Breast epithelium (tissue), 4 donors: ENCODE data around the gene TYW3. TPM values are rescaled to one million over a fixed set of nuclear protein-coding genes. Genes with fewer than 3 reads are reported as not detected.

Experiments
- DNase-seq, 2 donors: peaks; one replicate each; pipeline ENCODE4 v3.0.0-alpha.2; 2019; ENCODE audit warnings: low spot score in 2 of 2
- H3K27ac ChIP-seq, 2 donors: fragments of 200-600 bp; sonication (generic) in 1 of 2; one replicate each; pipeline ENCODE4 v1.5.1; 2016 to 2019; ENCODE audit warnings: mild to moderate bottlenecking in 1 of 2
- H3K27me3 ChIP-seq, 2 donors: fragments of 200-600 bp; sonication (generic) in 1 of 2; one replicate each; pipeline versions ENCODE4 v1.5.1 to v1.6.0; 2017 to 2019; ENCODE audit warnings: control low read depth in 1 of 2, mild to moderate bottlenecking in 1 of 2
- H3K36me3 ChIP-seq: fragments of 200-600 bp; one replicate; pipeline ENCODE4 v1.5.1; 2019
- H3K4me1 ChIP-seq, 2 donors: fragments of 200-600 bp; sonication (generic); one replicate each; pipeline ENCODE4 v1.5.1; 2016 to 2019; ENCODE audit warnings: control low read depth in 1 of 2
- H3K4me3 ChIP-seq, 3 donors: fragments of 200-600 bp; sonication (generic); 1 replicate in 2 of 3; 2 replicates in 1 of 3; pipeline ENCODE4 v1.5.1; 2016 to 2019; ENCODE audit warnings: mild to moderate bottlenecking in 3 of 3, moderate library complexity in 2 of 3
- H3K9me3 ChIP-seq, 2 donors: fragments of 200-600 bp; sonication (generic) in 1 of 2; one replicate each; pipeline ENCODE4 v1.5.1; 2016 to 2019; ENCODE audit warnings: control low read depth in 1 of 2
- CTCF ChIP-seq, 3 donors: fragments of 450-650 bp; IDR thresholded peaks; one replicate each; pipeline ENCODE4 v1.5.1; 2016 to 2017; ENCODE audit warnings: antibody characterized with exemption in 3 of 3, mild to moderate bottlenecking in 3 of 3, moderate library complexity in 3 of 3
- POLR2A ChIP-seq: fragments of 450-650 bp; IDR thresholded peaks from one replicate; pipeline ENCODE4 v1.6.1; 2016; ENCODE audit warnings: antibody characterized with exemption, mild to moderate bottlenecking, moderate library complexity
- POLR2AphosphoS5 ChIP-seq, 3 donors: sonication (generic); formaldehyde crosslinking; IDR thresholded peaks; one replicate each; pipeline ENCODE4 v1.6.1; 2017; ENCODE audit warnings: antibody characterized with exemption in 3 of 3
- intact Hi-C: fragments of 100-400 bp; cut with DNase I; formaldehyde crosslinking; loops from one replicate; pipeline ENCODE4 v1.15.1; 2023; ENCODE audit warnings: low total_unique reads
- total RNA-seq, 3 donors: library from RNA; depleted of rRNA; stranded (reverse); fragments of >200 nt; gene quantifications; one replicate each; pipeline ENCODE4 v1.1.0, GENCODE V29; 2016

Gene TYW3
- total RNA-seq, 3 donors from 2014 or later, result 15.5 to 17.9 (median 16.1) TPM

DNA sequence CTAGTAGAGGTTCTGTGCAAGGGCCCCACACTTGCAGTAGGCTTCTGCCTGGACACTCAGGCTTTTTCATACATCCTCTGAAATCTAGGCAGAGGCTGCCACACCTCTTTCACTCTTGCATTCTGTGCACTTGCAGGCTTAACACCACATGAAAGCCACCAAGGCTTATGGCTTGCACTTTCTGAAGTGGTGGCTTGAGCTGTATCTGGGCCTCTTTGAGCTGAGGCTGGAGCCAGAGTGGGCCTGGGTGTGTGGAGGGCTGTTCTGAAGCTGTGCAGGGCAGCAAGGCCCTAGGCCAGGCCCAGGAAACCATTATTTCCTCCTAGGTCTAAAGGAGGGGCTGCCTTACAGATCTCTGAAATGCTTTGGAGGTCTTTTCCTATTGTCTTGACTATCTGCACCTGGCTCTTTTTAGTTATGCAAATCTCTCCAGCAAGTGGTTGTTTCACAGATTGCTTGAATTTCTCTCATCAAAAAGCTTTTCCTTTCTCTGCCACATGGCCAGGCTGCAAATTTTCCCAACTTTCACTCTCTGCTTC lies 66.2 kb downstream of the TYW3 start:
- H3K27me3 ChIP-seq, result no peaks in the 10 kb centered on the region
- no peaks in the 10 kb centered on the region for H3K4me1 ChIP-seq
- no peak overlapping the region for H3K27ac ChIP-seq
- DNase-seq, result no peak
- no peaks in the 10 kb centered on the region for H3K36me3 ChIP-seq
- H3K9me3 ChIP-seq, result no peaks in the 10 kb centered on the region
- no peak overlapping the region for H3K4me3 ChIP-seq
- intact Hi-C loops, result no loop called here
- TF ChIP-seq CTCF (IDR thresholded peaks at IDR 0.05) (no peak), POLR2AphosphoS5 (IDR thresholded peaks at IDR 0.05) (no peak), POLR2A (no peak)

GRCh38 chr1:74811436-74812179 lies 78.7 kb downstream of the TYW3 start:
- DNase-seq, result no peak
- Histone ChIP-seq H3K4me3 (no peak overlapping the region), H3K9me3 (no peaks in the 10 kb centered on the region), H3K27ac (no peak overlapping the region), H3K36me3 (no peaks in the 10 kb centered on the region), H3K27me3 (no peaks in the 10 kb centered on the region), H3K4me1 (no peaks in the 10 kb centered on the region)
- intact Hi-C loops, result no loop called here
- TF ChIP-seq CTCF (IDR thresholded peaks at IDR 0.05) (no peak), POLR2AphosphoS5 (IDR thresholded peaks at IDR 0.05) (no peak), POLR2A (no peak)

- no peak overlapping the region for H3K27ac ChIP-seq
- H3K27me3 ChIP-seq, result no peaks in the 10 kb centered on the region
- no peaks in the 10 kb centered on the region for H3K9me3 ChIP-seq
- no peaks in the 10 kb centered on the region for H3K4me1 ChIP-seq
- TF ChIP-seq POLR2A (no peak), CTCF (IDR thresholded peaks at IDR 0.05) (no peak), POLR2AphosphoS5 (IDR thresholded peaks at IDR 0.05) (no peak)
- H3K4me3 ChIP-seq, result no peak overlapping the region
- intact Hi-C loops, result no loop called here
- H3K36me3 ChIP-seq, result no peaks in the 10 kb centered on the region
- DNase-seq, result no peak
These were observed 79.2 kb downstream of the TYW3 start for GRCh38 chr1:74812180-74812541.

Other genes with a start within 250 kb of the TYW3 start
- gene LRRC53, start 220.5 kb upstream of the TYW3 start, total RNA-seq, result not detected
- 1 to 10 TPM in 1 of 3 donors, under 1 TPM in 2; under 0.01 to 2.0 (median 0.29) TPM for gene ERICH3, start 59.4 kb upstream of the TYW3 start, total RNA-seq
- 10 to 100 TPM; 17.8 to 40.1 (median 38.0) TPM for gene CRYZ, start 102 bp upstream of the TYW3 start, total RNA-seq